HUES64 (cell line): ENCODE results near the gene HIVEP3.

Experiments
- H3K27ac ChIP-seq: 2 replicates; pipeline ENCODE4 v1.7.0; 2013; ENCODE audit warnings: low read depth, low read length, inconsistent platforms
- H3K27me3 ChIP-seq: 2 replicates; pipeline ENCODE4 v1.6.1; 2013; ENCODE audit warnings: mild to moderate bottlenecking, low read length; ENCODE audit not compliant: insufficient read depth
- H3K36me3 ChIP-seq: 2 replicates; pipeline ENCODE4 v1.6.1; 2013; ENCODE audit warnings: mild to moderate bottlenecking, low read length; ENCODE audit not compliant: insufficient read depth
- H3K4me1 ChIP-seq: 2 replicates; pipeline ENCODE4 v1.6.1; 2013; ENCODE audit warnings: mild to moderate bottlenecking, low read length, moderate library complexity; ENCODE audit not compliant: insufficient read depth
- H3K4me3 ChIP-seq: 2 replicates; pipeline ENCODE4 v1.5.1; 2013; ENCODE audit warnings: mild to moderate bottlenecking, low read length, moderate library complexity
- H3K9ac ChIP-seq: 2 replicates; pipeline ENCODE4 v1.6.1; 2013; ENCODE audit warnings: mild to moderate bottlenecking, low read depth, low read length
- H3K9me3 ChIP-seq: 2 replicates; pipeline ENCODE4 v1.6.1; 2013; ENCODE audit warnings: low read depth, low read length; ENCODE audit not compliant: insufficient read depth
- WGBS: fragments of 150-250, 120-280 bp; methylation state at CpG from one replicate; pipeline ENCODE4 v1.1.7; 2013; ENCODE audit warnings: missing lambda C conversion rate; 5-methylcytosine and 5-hydroxymethylcytosine counted together

The HIVEP3 gene

GRCh38 chr1:41629141-41629540 lies 289.6 kb downstream of the HIVEP3 start:
- Histone ChIP-seq H3K9ac (no peak overlapping the region), H3K4me1 (no peaks in the 10 kb centered on the region), H3K27ac (no peak overlapping the region), H3K4me3 (no peak overlapping the region), H3K9me3 (no peaks in the 10 kb centered on the region), H3K27me3 (no peaks in the 10 kb centered on the region), H3K36me3 (no peaks in the 10 kb centered on the region)
- 95% methylated on average over 3 of the region's 3 CpGs for WGBS

DNA sequence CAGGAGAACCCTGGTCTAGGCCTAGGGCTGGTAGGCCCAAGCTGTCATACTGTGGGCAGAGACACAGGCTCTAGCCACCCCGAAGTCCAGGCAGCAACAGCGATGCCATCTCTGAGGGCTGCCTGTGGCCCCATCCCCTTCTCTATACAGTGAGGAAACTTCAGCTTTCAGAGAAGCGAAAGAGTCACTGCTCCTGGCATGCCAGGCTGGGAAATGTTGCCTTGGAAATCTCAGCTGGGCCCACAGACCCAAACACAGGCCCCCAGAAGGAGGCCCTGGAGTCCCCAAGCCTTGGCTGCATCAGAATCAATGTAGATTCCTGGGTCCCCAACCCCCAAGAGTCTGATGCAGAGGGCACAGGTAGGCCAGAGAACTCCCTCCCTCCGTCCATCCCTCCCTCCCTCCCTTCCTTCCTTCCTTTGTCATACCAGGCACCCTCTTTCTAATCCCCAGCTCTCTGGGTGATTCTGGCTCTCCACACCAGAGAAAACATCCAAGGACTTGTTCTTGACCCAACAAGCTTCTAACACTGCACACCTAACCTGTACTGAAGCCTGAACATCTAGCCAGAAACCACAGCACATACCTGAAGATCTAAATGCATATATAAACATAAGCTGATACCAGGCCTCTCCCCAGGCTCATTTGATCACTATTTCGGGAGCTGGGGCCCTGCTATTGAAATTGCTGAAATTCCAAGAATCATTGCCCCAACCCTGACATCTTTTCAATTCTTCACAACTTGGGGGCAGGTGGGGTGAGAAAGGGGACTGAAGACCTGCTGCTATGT lies 291.0 kb downstream of the HIVEP3 start:
- Histone ChIP-seq H3K9me3 (no peaks in the 10 kb centered on the region), H3K9ac (no peak overlapping the region), H3K36me3 (no peaks in the 10 kb centered on the region), H3K27me3 (no peaks in the 10 kb centered on the region), H3K4me3 (no peak overlapping the region), H3K4me1 (no peaks in the 10 kb centered on the region), H3K27ac (no peak overlapping the region)
- WGBS, result 69% methylated on average over 5 of the region's 5 CpGs

- no peaks in the 10 kb centered on the region for H3K36me3 ChIP-seq
- H3K4me3 ChIP-seq, result no peak overlapping the region
- no peak overlapping the region for H3K9ac ChIP-seq
- H3K27me3 ChIP-seq, result no peaks in the 10 kb centered on the region
- H3K4me1 ChIP-seq, result no peaks in the 10 kb centered on the region
- H3K27ac ChIP-seq, result no peak overlapping the region
- 83% methylated on average over 10 of the region's 10 CpGs for WGBS
- H3K9me3 ChIP-seq, result no peaks in the 10 kb centered on the region
These were observed 291.9 kb downstream of the HIVEP3 start for GRCh38 chr1:41626616-41627375.

DNA sequence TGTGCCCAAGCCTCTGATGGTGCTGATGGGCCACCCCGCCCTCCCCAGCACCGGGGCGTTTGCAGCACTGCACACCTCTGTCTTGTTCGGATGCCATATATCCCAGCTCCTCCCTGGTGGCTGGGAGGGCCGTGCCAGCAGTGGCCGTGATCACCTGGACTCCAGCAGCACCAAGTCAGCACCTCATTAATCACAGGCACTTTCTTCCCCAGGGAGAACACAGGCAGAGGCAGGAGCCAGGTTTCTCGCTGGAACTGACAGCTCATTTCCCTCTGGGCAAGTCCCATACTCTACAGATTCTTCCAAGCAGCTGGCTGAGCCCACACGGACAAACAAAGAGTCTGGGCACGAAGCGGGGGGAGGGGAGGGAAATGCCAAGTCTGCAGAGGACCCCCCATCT lies 292.6 kb downstream of the HIVEP3 start:
- no peak overlapping the region for H3K27ac ChIP-seq
- H3K9me3 ChIP-seq, result no peaks in the 10 kb centered on the region
- H3K36me3 ChIP-seq, result no peaks in the 10 kb centered on the region
- H3K4me3 ChIP-seq, result no peak overlapping the region
- no peaks in the 10 kb centered on the region for H3K4me1 ChIP-seq
- 86% methylated on average over 10 of the region's 10 CpGs for WGBS
- H3K9ac ChIP-seq, result no peak overlapping the region
- H3K27me3 ChIP-seq, result no peaks in the 10 kb centered on the region

- no peak overlapping the region for H3K27ac ChIP-seq
- H3K4me1 ChIP-seq, result peaks cover 7% of the 10 kb centered on the region; the same call in 1 of the 2 replicates
- no peak overlapping the region for H3K4me3 ChIP-seq
- H3K36me3 ChIP-seq, result no peaks in the 10 kb centered on the region
- no peaks in the 10 kb centered on the region for H3K9me3 ChIP-seq
- no peak overlapping the region for H3K9ac ChIP-seq
- 88% methylated on average over 10 of the region's 10 CpGs for WGBS
- H3K27me3 ChIP-seq, result no peaks in the 10 kb centered on the region
These were observed 295.0 kb downstream of the HIVEP3 start for GRCh38 chr1:41623736-41624135.

DNA sequence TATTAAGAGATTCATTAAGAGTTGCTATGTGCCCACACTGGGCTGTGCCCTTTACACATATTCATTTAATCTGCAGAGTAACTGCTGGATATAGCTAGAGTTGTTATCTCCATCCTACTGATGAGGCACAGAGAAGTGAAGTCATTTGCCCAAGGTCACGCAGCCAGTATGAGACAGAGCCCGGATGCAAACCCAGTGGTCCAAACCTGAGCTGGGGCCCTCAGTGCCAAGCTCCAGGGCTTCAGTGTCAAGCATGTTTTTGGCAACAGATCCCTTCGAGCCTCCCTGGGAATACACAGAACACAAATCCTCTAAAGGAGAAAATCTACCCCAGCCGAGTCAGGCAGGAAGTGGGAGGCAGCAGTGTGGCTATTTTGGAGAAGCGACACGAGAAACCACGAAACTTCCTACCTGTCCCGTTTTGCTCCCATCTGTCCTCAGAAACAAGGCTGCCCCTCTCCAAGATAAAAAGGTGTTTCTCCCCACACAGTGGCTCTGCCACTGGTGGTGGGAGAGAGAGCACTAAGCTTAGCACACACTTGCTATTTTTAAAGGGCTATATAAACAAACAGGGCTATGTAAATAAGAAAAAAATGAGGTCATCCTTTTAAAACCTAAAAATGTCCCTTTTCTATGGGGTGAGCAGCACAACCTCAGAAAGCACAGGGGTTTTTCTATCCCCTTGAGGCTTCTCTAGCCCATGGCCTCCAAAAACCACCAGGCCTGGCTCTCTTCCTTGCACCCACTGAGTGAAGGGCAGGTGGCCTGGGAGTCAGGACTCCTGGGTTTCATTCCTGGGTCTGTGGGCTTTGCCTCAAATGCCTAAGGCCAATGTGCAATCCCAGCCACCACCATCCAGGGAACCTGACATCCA lies 295.6 kb downstream of the HIVEP3 start:
- Histone ChIP-seq H3K27me3 (no peaks in the 10 kb centered on the region), H3K4me1 (peaks cover 7% of the 10 kb centered on the region; the same call in 1 of the 2 replicates), H3K9me3 (no peaks in the 10 kb centered on the region), H3K36me3 (no peaks in the 10 kb centered on the region), H3K4me3 (no peak overlapping the region), H3K9ac (no peak overlapping the region), H3K27ac (no peak overlapping the region)
- WGBS, result 81% methylated on average over 8 of the region's 8 CpGs

- no peaks in the 10 kb centered on the region for H3K27me3 ChIP-seq
- no peaks in the 10 kb centered on the region for H3K36me3 ChIP-seq
- H3K9me3 ChIP-seq, result no peaks in the 10 kb centered on the region
- 93% methylated on average over 8 of the region's 8 CpGs for WGBS
- H3K4me1 ChIP-seq, result peaks cover 7% of the 10 kb centered on the region; the same call in 1 of the 2 replicates
- H3K9ac ChIP-seq, result no peak overlapping the region
- H3K4me3 ChIP-seq, result no peak overlapping the region
- no peak overlapping the region for H3K27ac ChIP-seq
These were observed 296.3 kb downstream of the HIVEP3 start for GRCh38 chr1:41622402-41622801.

GRCh38 chr1:41621791-41622190 lies 296.9 kb downstream of the HIVEP3 start:
- Histone ChIP-seq H3K4me1 (peaks cover 7% of the 10 kb centered on the region; the same call in 1 of the 2 replicates), H3K36me3 (no peaks in the 10 kb centered on the region), H3K9me3 (no peaks in the 10 kb centered on the region), H3K27ac (no peak overlapping the region), H3K27me3 (no peaks in the 10 kb centered on the region), H3K9ac (no peak overlapping the region), H3K4me3 (no peak overlapping the region)
- 97% methylated on average over 1 of the region's 1 CpG for WGBS

DNA sequence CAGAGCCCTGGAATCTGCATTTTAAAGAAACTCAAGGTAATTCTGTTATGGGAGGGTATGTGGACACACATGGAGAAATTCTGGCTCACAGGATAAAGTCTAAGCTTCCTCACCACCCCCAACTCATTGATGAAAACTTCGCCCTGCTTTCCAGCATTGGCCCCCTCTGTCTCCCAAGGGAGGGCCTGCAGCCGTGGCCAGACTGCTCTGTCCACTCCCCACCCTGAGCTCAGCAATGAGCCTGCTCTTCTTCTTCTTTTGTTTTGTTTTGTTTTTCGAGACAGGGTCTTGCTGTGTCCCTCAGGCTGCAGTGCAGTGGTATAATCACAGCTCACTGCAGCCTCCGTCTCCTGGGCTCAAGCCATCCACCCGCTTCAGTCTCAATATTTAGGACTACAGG lies 297.5 kb downstream of the HIVEP3 start:
- no peaks in the 10 kb centered on the region for H3K27me3 ChIP-seq

GRCh38 chr1:41620365-41621169 lies 298.2 kb downstream of the HIVEP3 start:
- Histone ChIP-seq H3K4me1 (peaks cover 7% of the 10 kb centered on the region; the same call in 1 of the 2 replicates), H3K4me3 (no peak overlapping the region), H3K9me3 (no peaks in the 10 kb centered on the region), H3K36me3 (no peaks in the 10 kb centered on the region), H3K27ac (no peak overlapping the region), H3K9ac (no peak overlapping the region), H3K27me3 (no peaks in the 10 kb centered on the region)
- WGBS, result 84% methylated on average over 9 of the region's 9 CpGs

More for the DNA sequence above, 297.5 kb downstream of the HIVEP3 start:
- no peak overlapping the region for H3K9ac ChIP-seq
- no peaks in the 10 kb centered on the region for H3K36me3 ChIP-seq
- H3K4me1 ChIP-seq, result peaks cover 7% of the 10 kb centered on the region; the same call in 1 of the 2 replicates
- WGBS, result 92% methylated on average over 5 of the region's 5 CpGs
- no peaks in the 10 kb centered on the region for H3K9me3 ChIP-seq
- H3K27ac ChIP-seq, result no peak overlapping the region
- no peak overlapping the region for H3K4me3 ChIP-seq
